Dendritic cell treated with granulocyte-macrophage colony-stimulating factor and Interleukin-4, amounts not matched to agents 40 ng/mL and 50 ng/mL, for 4 days (primary cell): Measurements from ENCODE around the gene FAM186B.
"Not testable (repeated sequence)": the region's sequence is repeated elsewhere in the genome, so short reads cannot be mapped to it uniquely, and the experiment has no call there.

Experiments
- H3K27ac Mint-ChIP-seq: one replicate; pipeline ENCODE4 v1.8.0; 2022; ENCODE audit warnings: mild to moderate bottlenecking, mixed read lengths
- H3K27me3 Mint-ChIP-seq: one replicate; pipeline ENCODE4 v1.8.0; 2022; ENCODE audit warnings: mild to moderate bottlenecking, mixed read lengths
- H3K36me3 Mint-ChIP-seq: one replicate; pipeline ENCODE4 v1.8.0; 2022; ENCODE audit warnings: low read depth, mixed read lengths
- H3K4me1 Mint-ChIP-seq: one replicate; pipeline ENCODE4 v1.8.0; 2022; ENCODE audit warnings: low read depth, mixed read lengths
- H3K4me3 Mint-ChIP-seq: one replicate; pipeline ENCODE4 v1.8.0; 2022; ENCODE audit warnings: mild to moderate bottlenecking, moderate library complexity, mixed read lengths
- H3K9me3 Mint-ChIP-seq: one replicate; pipeline ENCODE4 v1.8.0; 2022; ENCODE audit warnings: mixed read lengths
- intact Hi-C: fragments of 100-400 bp; cut with micrococcal nuclease; formaldehyde crosslinking; loops from one replicate; pipeline ENCODE4 v1.15.0; 2022

FAM186B gene

DNA sequence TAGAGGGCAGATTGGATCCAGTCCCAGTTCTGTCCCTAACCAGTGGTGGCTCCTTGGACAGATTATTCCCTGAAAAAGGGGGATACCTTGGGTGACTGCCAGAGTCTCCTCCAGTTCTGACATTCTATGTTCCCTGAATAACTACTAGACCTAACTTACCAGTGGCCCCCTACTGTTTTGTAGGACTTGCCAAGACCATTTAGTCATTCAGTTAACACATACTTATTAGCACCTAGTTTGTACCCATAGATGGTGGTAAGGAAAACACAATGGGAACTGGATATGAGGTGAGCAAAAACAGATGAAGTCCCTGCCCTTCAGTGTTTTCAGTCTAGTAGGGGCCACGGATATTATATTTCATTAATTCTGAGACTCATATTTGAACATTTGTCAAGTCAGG lies 21.4 kb upstream of the FAM186B start:
- intact Hi-C loops: no loop called here

DNA sequence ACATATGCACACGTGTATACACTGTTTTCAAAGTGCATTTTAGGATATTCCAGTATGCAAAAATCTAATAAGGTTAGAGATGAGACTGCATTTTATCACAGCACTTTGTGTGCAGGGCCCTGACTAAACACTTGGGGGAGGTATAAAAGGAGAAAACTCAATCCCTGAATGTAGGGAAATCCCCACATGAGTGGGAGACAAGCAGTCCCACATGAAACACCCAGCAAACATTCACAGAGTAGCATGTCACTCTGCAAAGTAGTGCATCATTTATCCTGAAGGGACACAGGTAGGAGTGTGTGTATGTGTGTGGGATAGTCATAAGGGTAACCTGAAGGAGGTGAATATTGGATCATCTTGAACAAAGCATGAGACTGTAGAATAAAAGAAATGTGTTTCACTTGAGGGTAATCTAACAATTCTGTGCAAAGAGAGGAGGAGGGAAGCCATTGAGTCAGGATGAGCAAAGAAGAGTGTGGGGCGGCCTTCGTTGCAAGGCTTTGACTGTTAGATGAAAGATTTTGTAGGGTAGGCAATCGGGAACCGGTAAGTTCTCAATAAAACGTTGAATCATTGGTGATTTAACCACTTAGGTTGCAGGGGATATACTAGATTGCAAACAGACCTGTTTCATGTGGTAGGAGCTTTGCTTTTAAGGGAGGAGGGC lies 20.9 kb upstream of the FAM186B start:
- Mint-ChIP-seq H3K27ac (no peak overlapping the region), H3K36me3 (no peaks in the 10 kb centered on the region), H3K4me1 (peaks cover 25% of the 10 kb centered on the region), H3K27me3 (peaks cover 21% of the 10 kb centered on the region), H3K9me3 (no peaks in the 10 kb centered on the region), H3K4me3 (no peak overlapping the region)
- intact Hi-C loops: no loop called here

More for the DNA sequence above, 21.4 kb upstream of the FAM186B start:
- peaks cover 25% of the 10 kb centered on the region for H3K4me1 Mint-ChIP-seq
- no peak overlapping the region for H3K4me3 Mint-ChIP-seq
- H3K27me3 Mint-ChIP-seq: peaks cover 16% of the 10 kb centered on the region
- no peaks in the 10 kb centered on the region for H3K36me3 Mint-ChIP-seq
- no peaks in the 10 kb centered on the region for H3K9me3 Mint-ChIP-seq
- no peak overlapping the region for H3K27ac Mint-ChIP-seq

DNA sequence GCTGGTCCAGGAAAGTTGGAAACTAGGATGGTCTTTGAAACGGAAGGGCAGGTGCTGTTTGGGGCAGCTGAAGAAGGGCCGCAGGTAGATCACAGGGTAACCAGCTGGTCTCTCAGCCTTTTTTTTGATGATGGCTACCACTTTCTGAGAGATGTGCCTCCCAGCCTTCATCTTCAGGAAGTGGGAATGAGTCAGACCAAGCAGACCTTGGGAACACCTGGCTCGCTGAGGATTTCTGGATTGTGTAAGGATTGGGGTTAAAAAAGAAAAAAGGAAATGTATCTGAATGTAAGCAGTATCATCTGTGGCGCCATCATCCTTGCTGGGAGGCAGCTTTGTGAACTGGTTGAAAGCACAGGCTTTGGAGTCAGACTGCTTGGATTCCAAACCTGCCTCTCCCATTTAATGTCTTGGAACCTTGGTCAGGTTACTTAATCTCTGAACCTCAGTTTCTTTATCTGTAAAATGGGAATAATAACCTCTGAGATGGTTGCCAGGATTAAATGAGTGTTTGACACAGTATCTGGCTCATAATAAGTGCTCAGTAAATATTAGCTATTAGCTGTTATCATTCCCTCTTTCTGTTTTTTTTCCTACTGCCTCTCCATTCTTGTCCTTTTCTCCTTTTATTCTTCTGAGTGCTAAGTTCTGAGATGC lies 19.6 kb upstream of the FAM186B start:
- intact Hi-C loops: no loop called here
- Mint-ChIP-seq H3K27ac (no peak overlapping the region), H3K4me3 (no peak overlapping the region), H3K4me1 (peaks cover 25% of the 10 kb centered on the region), H3K9me3 (no peaks in the 10 kb centered on the region), H3K27me3 (peaks cover 29% of the 10 kb centered on the region), H3K36me3 (no peaks in the 10 kb centered on the region)

DNA sequence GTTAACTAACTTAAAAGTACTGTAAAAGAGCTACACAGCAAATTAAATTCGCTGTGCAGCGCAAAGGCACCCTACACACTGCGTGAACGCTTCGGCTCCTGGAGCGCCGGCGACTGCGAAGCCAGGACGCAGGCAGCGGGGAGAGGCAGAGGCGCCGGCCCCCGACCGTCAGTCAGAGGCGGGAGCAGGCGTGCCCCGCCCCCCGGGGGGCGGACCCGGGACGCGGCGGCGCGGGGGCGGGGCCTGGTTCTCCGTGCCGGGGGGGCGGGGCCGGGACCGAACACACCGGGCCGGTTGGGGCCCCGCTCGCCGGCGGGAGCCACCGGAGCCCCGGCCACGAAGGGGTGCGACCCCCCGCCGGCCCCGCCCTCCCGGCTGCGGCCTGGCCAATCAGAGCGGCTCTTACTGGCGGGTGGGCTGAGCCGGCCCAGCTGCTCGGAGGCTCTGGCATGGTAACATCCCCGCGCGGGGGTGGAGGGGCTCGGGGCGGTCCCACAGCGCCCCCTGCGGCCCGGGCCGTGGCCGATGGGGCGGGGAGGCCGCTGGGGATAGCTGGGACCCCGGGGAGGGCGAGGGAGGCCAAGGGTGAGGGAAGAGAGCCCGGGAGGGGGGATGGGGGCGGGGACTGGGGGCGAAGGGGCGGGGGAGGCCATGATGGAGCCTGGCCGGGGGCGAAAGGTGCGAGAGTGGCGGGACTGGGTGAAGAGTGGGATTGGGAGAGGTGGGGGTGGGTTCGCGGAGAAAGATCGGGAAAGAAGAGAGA lies 17.9 kb upstream of the FAM186B start, which contains the start of gene PRPF40B:
Gene PRPF40B, plus strand, starts transcription at position 420 of the 763 bp plus-strand sequence. Its CDS starts 30 bp downstream, at position 450.
- intact Hi-C loops: no loop called here
- Mint-ChIP-seq H3K4me3 (peak within 1 kb of the TSS; percentile 74), H3K27me3 (peaks cover 46% of the 10 kb centered on the region)

DNA sequence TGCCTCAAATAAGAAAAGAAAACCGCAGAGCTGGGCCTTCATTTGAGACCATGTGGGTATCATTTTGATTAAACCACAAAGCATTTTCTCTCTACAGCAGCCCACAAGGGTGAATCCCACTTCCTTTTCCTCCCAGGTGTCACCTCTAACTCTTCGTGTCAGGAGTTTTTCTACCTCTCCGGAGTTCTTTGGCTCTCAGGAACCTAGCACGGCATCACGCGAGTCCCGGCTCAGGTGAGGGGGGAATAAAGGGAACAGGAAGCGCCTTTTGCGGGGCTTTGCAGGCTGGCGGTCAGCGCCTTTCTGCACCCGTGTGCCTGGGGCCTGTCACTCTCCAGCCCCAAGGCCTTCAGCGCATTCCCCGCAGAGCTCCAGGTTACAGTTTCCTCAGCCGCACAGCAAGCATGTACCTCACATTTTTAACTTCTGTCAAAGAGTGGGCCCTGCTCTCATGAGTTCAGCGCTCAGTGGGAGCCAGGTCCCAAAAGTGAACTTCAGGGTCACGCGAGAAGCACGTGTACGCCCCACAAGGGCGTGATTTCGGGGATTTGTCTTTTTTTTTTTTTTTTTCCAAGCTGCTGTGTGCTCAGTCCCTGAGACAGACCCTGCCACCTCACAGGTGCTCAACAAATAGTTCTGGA lies 17.2 kb upstream of the FAM186B start:
- peak overlapping the region; percentile 74 for H3K4me3 Mint-ChIP-seq
- H3K4me1 Mint-ChIP-seq: peaks cover 19% of the 10 kb centered on the region
- peak overlapping the region; percentile 61 for H3K27ac Mint-ChIP-seq
- intact Hi-C loops: no loop called here
- H3K9me3 Mint-ChIP-seq: no peaks in the 10 kb centered on the region
- no peaks in the 10 kb centered on the region for H3K36me3 Mint-ChIP-seq
- peaks cover 53% of the 10 kb centered on the region for H3K27me3 Mint-ChIP-seq

More for the DNA sequence above, 17.9 kb upstream of the FAM186B start, which contains the start of gene PRPF40B:
- Mint-ChIP-seq H3K9me3 (no peaks in the 10 kb centered on the region), H3K36me3 (no peaks in the 10 kb centered on the region), H3K27ac (peak within 1 kb of the TSS; percentile 61), H3K4me1 (peaks cover 19% of the 10 kb centered on the region)

DNA sequence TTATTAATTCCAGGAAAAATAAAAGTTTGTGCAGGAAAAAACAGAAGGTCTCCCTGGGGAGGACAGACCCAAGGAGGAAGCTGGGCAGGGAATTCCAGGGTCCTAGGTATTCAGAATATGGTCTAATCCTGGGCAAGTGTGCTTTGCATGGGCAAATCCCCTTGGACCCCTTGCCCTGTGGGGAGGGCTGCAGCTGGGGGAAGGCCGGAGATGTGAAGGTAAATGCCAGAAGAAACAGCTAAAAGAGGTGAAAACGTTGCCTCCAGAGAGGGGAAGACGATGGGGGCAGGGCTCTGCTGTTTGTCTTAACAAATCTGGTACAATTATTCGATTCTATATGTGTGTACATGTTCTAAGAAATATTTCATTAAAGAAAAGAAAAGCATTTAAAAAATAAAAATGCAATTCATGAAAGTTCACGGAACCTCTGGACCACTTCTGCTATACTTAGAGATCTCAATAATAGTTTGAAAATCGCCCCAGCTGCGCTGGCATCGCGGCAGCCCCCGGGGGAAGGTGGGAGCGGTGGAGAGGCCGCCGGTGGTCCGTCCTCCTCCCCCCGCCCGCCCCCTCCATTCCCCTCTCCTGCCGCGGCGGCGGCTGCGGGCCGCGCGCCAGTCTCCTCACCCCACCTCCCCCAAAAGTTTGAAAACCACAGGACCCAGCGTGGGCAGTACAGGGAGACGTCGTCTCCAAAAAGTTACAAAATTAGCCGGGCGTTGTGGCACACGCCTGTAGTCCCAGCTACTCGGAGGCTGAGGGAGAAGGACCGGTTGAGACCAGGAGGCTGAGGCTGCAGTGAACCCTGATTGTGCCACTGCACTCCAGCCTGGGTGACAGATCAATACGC lies 16.4 kb upstream of the FAM186B start:
- intact Hi-C loops: no loop called here
- Mint-ChIP-seq H3K27me3 (peaks cover 58% of the 10 kb centered on the region), H3K27ac (peak overlapping the region; percentile 61), H3K4me1 (peaks cover 19% of the 10 kb centered on the region), H3K36me3 (no peaks in the 10 kb centered on the region), H3K9me3 (no peaks in the 10 kb centered on the region), H3K4me3 (peak overlapping the region; percentile 74)

DNA sequence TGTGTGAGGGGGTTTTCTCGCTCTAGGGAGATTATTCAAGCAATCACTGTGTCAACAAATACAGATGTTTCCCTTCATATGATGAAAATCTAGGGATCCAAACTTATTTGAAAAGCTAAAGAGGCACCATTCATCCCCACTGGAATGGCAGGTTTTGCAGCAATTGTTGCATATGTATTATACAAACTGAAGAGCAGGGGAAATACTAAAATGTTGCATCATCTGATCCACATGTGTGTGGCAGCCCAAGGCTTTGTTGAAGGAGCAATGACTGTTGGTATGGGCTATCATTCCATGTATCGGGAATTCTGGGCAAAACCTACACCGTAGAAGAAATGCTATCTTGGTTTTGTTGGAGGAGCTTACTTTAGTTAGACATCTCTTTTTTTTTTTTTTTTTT lies 13.8 kb upstream of the FAM186B start:
- no peak overlapping the region for H3K4me3 Mint-ChIP-seq
- intact Hi-C loops: no loop called here
- no peaks in the 10 kb centered on the region for H3K9me3 Mint-ChIP-seq
- peaks cover 12% of the 10 kb centered on the region for H3K4me1 Mint-ChIP-seq
- peaks cover 67% of the 10 kb centered on the region for H3K27me3 Mint-ChIP-seq
- H3K27ac Mint-ChIP-seq: no peak overlapping the region
- no peaks in the 10 kb centered on the region for H3K36me3 Mint-ChIP-seq

DNA sequence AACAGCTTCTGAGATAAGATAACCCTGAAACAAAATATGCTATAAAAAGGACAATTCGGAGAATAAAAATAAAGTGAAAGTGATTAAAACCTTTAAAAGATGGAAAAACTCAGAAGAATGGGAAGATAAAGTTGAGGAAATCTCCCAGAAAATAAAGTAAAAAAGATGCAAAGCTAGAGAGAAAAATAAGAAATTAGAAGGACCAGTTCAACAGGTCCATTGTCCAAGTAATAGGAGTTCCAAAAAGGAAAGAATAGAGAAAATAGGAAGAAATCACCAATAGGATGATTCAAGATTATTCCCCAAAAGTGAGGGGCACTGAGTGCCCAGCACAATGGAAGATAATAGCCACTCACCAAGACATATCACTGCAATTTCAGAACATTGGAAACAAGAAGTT lies 13.1 kb upstream of the FAM186B start:
- intact Hi-C loops: no loop called here
- no peaks in the 10 kb centered on the region for H3K36me3 Mint-ChIP-seq
- peaks cover 69% of the 10 kb centered on the region for H3K27me3 Mint-ChIP-seq
- no peaks in the 10 kb centered on the region for H3K9me3 Mint-ChIP-seq
- no peak overlapping the region for H3K4me3 Mint-ChIP-seq
- H3K27ac Mint-ChIP-seq: no peak overlapping the region
- H3K4me1 Mint-ChIP-seq: peaks cover 7% of the 10 kb centered on the region

DNA sequence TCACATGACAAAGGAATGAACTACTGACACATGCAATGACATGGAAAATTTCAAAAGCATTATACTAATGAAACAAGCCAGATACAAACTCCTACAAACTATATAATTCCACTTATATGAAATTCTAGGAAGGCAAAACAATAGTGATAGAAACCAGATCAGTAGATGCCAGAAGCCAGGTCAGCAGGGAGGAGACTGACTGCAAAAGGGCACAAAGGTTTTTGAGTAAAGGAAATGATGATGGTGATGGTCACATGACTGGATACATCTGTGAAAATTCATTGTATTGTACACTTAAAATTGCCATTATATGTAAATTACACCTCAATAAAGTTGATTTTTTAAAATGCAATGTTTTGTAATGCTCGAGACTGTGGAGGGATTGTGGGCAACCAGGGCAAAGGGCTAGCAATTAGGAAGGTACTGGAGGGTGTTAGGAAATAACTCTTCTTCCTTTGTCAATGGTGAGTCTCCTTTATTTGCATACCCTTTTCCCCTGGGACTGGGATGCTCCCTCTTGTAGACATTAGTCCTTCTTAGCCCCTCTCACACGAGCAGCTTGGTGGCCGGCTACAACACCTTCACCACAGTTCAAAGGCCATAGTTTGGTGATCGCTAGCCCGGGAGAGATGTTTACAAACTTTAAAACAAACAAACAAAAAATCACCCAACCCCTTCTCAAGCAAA lies 11.2 kb upstream of the FAM186B start:
- no peaks in the 10 kb centered on the region for H3K4me1 Mint-ChIP-seq
- H3K9me3 Mint-ChIP-seq: no peaks in the 10 kb centered on the region
- H3K4me3 Mint-ChIP-seq: no peak overlapping the region
- H3K27me3 Mint-ChIP-seq: peaks cover 72% of the 10 kb centered on the region
- H3K36me3 Mint-ChIP-seq: no peaks in the 10 kb centered on the region
- H3K27ac Mint-ChIP-seq: no peak overlapping the region
- intact Hi-C loops: no loop called here

DNA sequence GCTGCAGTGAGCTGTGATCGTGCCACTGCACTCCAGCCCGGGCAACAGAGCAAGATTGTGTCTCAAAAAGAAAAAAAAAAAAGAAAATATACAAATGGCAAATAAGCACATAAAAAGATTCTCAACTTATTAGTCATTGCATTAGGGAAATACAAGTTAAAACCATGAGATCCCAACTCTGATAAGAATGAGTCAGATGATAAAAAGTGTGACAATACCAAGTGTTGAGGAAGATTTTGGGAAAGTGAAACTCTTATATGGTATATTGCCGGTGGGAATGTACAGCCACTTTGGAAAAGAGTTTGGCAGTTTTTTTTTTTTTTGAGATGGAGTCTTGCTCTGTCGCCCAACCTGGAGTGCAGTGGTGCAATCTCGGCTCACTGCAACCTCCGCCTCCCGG lies 10.3 kb upstream of the FAM186B start:
- H3K27ac Mint-ChIP-seq: no peak overlapping the region
- no peaks in the 10 kb centered on the region for H3K36me3 Mint-ChIP-seq
- no peak overlapping the region for H3K4me3 Mint-ChIP-seq

DNA sequence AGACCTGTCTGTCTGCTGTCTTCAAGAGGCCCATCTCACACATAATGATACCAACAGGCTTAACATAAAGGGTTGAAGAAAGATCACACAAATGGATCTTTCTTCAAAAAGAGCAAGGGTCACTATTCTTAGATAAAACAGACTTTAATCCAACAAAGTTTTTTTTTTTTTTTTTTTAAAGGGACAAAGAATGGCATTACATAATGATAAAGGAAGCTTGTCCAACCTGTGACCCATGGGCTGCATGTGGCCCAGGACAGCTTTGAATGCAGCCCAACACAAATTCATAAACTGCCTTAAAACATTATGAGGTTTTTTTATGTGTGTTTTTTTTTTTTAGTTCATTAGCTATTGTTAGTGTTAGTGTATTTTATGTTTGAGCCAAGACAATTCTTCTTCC lies 6.8 kb upstream of the FAM186B start:
- H3K27me3 Mint-ChIP-seq: peaks cover 37% of the 10 kb centered on the region
- H3K4me1 Mint-ChIP-seq: peaks cover under 1% of the 10 kb centered on the region
- intact Hi-C loops: no loop called here
- H3K27ac Mint-ChIP-seq: no peak overlapping the region
- H3K36me3 Mint-ChIP-seq: no peaks in the 10 kb centered on the region
- H3K4me3 Mint-ChIP-seq: no peak overlapping the region
- H3K9me3 Mint-ChIP-seq: no peaks in the 10 kb centered on the region

More for the DNA sequence above, 10.3 kb upstream of the FAM186B start:
- intact Hi-C loops: no loop called here
- H3K4me1 Mint-ChIP-seq: no peaks in the 10 kb centered on the region
- H3K9me3 Mint-ChIP-seq: no peaks in the 10 kb centered on the region
- H3K27me3 Mint-ChIP-seq: peaks cover 63% of the 10 kb centered on the region

DNA sequence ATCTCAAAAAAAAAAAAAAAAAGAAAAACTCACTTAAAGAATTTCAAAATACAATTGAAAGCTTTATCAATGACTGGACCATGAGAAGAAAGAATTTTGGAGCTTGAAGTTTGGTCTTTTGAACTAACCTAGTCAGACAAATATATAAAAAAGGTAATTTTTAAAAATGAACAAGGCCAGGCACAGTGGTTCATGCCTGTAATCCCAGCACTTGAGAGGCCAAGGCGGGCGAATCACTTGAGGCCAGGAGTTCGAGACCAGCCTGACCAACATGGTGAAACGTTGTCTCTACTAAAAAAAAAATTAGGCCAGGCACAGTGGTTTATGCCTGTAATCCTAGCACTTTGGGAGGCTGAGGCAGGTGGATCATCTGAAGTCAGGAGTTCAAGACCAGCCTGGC lies 5.3 kb upstream of the FAM186B start:
- H3K4me1 Mint-ChIP-seq, H3K36me3 Mint-ChIP-seq, H3K9me3 Mint-ChIP-seq, intact Hi-C loops, H3K27ac Mint-ChIP-seq, H3K4me3 Mint-ChIP-seq: not testable (repeated sequence)
- H3K27me3 Mint-ChIP-seq: peaks cover 31% of the 10 kb centered on the region

DNA sequence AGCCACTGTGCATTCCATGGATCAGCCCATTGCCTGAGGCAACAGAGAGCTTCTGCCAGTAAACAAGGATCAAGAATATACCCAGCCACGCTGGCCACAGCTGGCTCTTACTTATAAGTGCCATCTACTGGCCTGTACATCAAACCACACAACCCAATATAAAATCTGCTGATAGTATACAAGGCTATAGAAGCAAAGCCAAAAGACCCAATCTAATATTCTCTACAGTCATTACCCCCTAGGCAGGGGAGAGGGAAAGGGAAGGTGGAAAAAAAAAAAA lies 4.4 kb upstream of the FAM186B start:
- Mint-ChIP-seq H3K4me1 (peaks cover 6% of the 10 kb centered on the region), H3K9me3 (no peaks in the 10 kb centered on the region), H3K27ac (no peak overlapping the region), H3K36me3 (no peaks in the 10 kb centered on the region), H3K27me3 (peaks cover 26% of the 10 kb centered on the region), H3K4me3 (no peak overlapping the region)
- intact Hi-C loops: no loop called here
